Activated T-helper 1 cell treated with anti-CD3 and anti-CD28 coated beads, Interleukin-12 subunit alpha, Interleukin-12 subunit beta, Interleukin-2, Interleukin-4 antibody, amounts not matched to agents 30 ng/mL and 10 ng/mL and 1 ng/mL, durations not matched to agents 14 hours and 24 hours and 36 hours (primary cell): ENCODE measurements around the gene KAZN. TPM values are rescaled to one million over a fixed set of nuclear protein-coding genes. Genes with fewer than 3 reads are reported as not detected.
"Not testable (repeated sequence)": the region's sequence is repeated elsewhere in the genome, so short reads cannot be mapped to it uniquely, and the experiment has no call there.

Experiments used
- DNase-seq: peaks from one replicate; pipeline ENCODE4 v3.0.0; 2021; ENCODE audit warnings: low spot score
- H3K27ac Mint-ChIP-seq: one replicate; pipeline ENCODE4 v1.8.0; 2021; ENCODE audit warnings: mild to moderate bottlenecking, mixed read lengths
- H3K27me3 Mint-ChIP-seq: one replicate; pipeline ENCODE4 v1.8.0; 2022; ENCODE audit warnings: mild to moderate bottlenecking, moderate library complexity, mixed read lengths; ENCODE audit not compliant: insufficient read depth
- H3K36me3 Mint-ChIP-seq: one replicate; pipeline ENCODE4 v1.8.0; 2021; ENCODE audit warnings: low read depth, mixed read lengths
- H3K4me1 Mint-ChIP-seq: one replicate; pipeline ENCODE4 v1.8.0; 2021; ENCODE audit warnings: low read depth, mixed read lengths
- H3K4me3 Mint-ChIP-seq: one replicate; pipeline ENCODE4 v1.8.0; 2021; ENCODE audit warnings: mild to moderate bottlenecking, moderate library complexity, mixed read lengths
- H3K9me3 Mint-ChIP-seq: one replicate; pipeline ENCODE4 v1.8.0; 2021; ENCODE audit warnings: mixed read lengths
- intact Hi-C: fragments of 100-400 bp; cut with micrococcal nuclease; formaldehyde crosslinking; loops from one replicate; pipeline ENCODE4 v1.15.1; 2024
- total RNA-seq: library from RNA; stranded (reverse); gene quantifications from 2 replicates; pipeline ENCODE4 v1.2.3, GENCODE V29; 2022

Gene KAZN
- total RNA-seq, 1 donor from 2014 or later: 0.54 TPM

DNA sequence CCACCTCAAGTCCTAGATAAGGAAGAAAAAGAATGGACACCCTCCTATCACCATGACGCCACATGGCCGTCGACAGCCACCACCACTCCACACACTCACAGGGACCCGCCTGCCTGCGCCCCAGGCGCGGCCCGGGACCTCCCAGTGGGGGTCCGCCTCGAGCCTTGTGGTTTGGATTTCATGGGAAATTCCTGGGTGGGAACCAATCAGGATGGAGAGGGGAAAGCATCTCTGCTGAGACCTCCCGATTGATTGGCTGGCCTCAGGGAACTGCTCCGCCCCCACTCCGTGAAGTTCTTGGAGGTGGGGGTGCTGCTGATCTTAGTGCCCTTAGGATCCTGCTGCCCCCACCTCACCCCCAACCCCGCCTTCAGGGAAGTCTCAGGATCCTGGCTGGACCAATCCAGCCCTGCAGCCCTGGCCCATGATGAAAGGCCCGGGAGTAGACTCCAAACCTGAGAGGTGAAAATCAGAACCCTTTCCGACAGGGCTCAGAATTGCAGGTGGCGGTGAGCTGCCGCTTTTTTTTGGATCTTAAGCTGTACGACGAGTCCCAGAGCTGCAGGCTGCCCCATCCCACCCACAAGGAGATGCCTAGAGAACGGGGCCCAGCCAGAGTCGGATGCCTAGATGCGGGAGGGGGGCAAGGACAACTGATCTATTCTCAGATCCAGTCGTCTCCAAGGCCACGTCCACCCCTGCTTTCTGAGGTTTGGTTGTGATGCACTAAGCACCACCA, 526.0 kb downstream of the KAZN start:
- Mint-ChIP-seq H3K4me1 (no peaks in the 10 kb centered on the region), H3K9me3 (no peaks in the 10 kb centered on the region), H3K27ac (no peak overlapping the region), H3K36me3 (no peaks in the 10 kb centered on the region), H3K4me3 (no peak overlapping the region), H3K27me3 (peaks cover 2% of the 10 kb centered on the region)
- intact Hi-C loops: loop anchor here (5.0 kb wide), 2 partner anchors 88 to 308 kb away; no protein-coding TSS in a partner anchor
- DNase-seq: no peak

DNA sequence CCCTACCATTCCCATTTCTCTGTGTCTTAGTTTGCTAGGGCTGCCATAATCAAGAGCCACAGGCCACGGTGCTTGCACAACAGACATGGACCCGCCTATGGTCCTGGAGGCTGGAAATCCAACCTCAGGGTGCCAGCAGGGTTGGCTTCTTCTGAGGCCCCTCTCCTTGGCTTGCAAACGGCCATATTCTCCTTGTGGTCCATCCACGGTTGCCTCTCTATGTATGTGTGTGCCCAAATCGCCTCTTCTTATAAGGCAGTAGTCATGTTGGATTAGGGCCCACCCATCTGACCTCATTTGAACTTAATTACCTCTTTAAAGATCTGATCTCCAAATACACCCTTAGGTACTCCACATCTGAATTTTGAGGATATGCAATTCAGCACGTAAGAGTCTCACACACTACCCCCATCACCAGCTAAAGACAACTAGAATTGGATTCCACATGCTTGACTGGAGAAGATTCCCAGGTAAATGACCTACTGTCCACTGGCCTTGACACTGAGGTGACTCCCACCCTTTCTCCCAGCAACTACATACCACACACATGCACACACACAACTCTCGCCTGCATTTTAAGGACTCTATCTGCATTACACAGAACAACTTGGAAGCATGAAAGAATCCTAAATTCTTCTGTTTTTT, 526.7 kb downstream of the KAZN start:
- DNase-seq: no peak
- H3K36me3 Mint-ChIP-seq: no peaks in the 10 kb centered on the region
- H3K27ac Mint-ChIP-seq: no peak overlapping the region
- H3K27me3 Mint-ChIP-seq: peaks cover 1% of the 10 kb centered on the region
- no peak overlapping the region for H3K4me3 Mint-ChIP-seq
- no peaks in the 10 kb centered on the region for H3K4me1 Mint-ChIP-seq
- no peaks in the 10 kb centered on the region for H3K9me3 Mint-ChIP-seq
- intact Hi-C loops: loop anchor here (5.0 kb wide), 2 partner anchors 87 to 307 kb away; no protein-coding TSS in a partner anchor

DNA sequence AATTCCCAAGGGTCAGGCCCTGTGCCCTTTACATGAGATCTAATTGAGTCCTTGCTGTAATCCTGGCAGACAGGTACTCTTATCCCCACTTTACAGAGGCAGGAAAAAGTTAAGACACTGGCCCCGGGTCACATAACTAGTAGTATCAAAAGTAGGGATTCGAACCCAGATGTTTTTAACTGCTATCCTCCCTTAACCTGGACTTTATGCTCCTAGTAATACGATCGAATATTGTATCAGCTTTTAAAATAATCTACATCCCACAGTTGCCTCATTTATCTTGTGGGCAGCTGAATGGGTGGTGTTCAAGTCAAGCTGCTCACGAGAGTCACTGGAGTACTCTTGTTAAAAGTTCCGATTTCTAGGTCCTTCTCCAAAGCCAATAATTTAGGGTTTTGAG, 529.6 kb downstream of the KAZN start:
- intact Hi-C loops: loop anchor here (1.0 to 5.0 kb wide), 5 partner anchors 25 to 304 kb away; partner anchors contain the start of gene TMEM51
- no peak for DNase-seq
- H3K4me1 Mint-ChIP-seq: no peaks in the 10 kb centered on the region
- no peaks in the 10 kb centered on the region for H3K9me3 Mint-ChIP-seq
- H3K27ac Mint-ChIP-seq: no peak overlapping the region
- H3K4me3 Mint-ChIP-seq: no peak overlapping the region
- H3K36me3 Mint-ChIP-seq: no peaks in the 10 kb centered on the region
- peaks cover 4% of the 10 kb centered on the region for H3K27me3 Mint-ChIP-seq

DNA sequence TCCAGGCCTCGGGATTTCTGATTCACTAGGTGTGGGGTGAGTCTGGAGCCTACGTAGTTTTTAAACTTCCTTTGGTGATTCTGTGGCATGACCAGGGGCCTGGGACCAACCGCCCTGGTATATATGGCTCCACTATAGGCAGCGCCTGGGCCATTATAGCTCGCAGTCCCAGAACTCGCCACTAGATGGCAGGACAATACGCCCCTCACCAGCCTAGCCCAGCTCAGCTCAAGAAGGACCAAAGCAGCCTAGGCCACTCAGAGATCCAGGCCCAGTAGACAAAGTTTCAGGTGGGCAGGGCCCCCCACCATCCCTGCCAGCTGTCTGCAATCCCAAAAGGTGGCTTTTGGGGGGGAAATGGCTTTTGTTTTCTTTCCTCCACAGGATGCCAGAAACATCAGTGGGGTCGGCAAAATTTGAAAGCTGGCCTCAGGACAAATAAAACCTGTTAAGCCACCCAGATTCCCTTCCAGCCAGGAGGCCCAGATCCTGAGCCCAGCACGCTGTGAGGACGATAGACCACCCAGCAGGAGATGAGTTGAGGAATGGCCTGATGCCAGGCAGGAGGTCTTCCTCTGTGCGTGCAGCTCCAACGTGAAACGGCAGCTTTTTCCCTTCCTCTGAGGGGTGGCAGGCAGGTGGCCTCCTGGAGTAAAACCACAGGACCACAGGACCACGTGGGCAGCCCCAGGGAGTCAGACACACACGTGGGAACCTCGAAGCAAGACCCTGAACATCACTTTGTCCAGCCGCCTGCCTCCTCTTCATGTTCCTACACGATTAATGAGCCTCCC, 530.2 kb downstream of the KAZN start:
- Mint-ChIP-seq H3K9me3 (no peaks in the 10 kb centered on the region), H3K27ac (no peak overlapping the region), H3K4me3 (no peak overlapping the region), H3K36me3 (no peaks in the 10 kb centered on the region), H3K27me3 (peaks cover 8% of the 10 kb centered on the region), H3K4me1 (no peaks in the 10 kb centered on the region)
- DNase-seq: peak; percentile 62
- intact Hi-C loops: loop anchor here (1.0 to 5.0 kb wide), 5 partner anchors 24 to 304 kb away; partner anchors contain the start of gene TMEM51

DNA sequence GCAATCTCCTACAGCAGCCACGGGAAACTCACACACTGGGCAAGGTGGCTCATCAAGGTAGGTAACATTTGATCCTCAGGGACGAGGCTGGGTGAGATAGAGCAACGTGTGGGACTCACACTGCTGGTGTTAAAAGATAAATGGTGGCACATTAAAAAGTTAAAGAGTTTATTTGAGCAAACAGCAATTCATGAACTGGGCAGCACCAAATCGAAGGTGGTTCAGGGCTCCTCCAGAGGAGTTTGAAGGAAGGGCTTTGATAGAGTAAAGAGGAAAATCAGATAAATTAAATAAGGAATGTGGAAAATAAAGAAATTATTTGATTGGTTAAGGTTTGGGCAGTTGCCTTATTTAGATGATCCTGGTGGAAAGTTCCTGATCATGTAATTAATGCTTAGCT, 531.5 kb downstream of the KAZN start:
- intact Hi-C loops: loop anchor here (2.0 to 5.0 kb wide), 3 partner anchors 23 to 302 kb away; partner anchors contain the start of gene TMEM51

DNA sequence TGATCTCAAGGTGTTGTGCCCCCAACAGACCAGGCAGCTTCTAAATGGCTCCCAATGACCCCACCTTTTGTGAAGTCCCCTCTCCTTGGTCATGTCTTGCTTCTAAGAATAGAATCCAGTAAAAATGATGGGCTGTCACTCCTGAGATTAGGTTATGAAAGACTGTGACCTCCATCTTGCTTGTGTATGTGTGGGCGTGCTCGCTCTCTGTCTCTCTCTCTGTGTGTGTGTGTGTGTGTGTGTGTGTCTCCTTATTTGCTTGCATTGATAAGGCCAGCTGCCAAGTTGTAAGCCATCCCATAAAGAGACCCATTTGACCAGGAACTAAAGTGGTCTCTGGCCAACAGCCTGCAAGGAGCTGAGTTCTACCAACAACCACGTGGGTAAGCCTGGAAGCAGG, 532.1 kb downstream of the KAZN start:
- no peaks in the 10 kb centered on the region for H3K36me3 Mint-ChIP-seq
- no peaks in the 10 kb centered on the region for H3K9me3 Mint-ChIP-seq
- DNase-seq: no peak
- H3K4me3 Mint-ChIP-seq: no peak overlapping the region
- H3K4me1 Mint-ChIP-seq: no peaks in the 10 kb centered on the region
- intact Hi-C loops: no loop called here
- H3K27me3 Mint-ChIP-seq: peaks cover 20% of the 10 kb centered on the region
- H3K27ac Mint-ChIP-seq: no peak overlapping the region

More for the DNA sequence above, 531.5 kb downstream of the KAZN start:
- H3K4me3 Mint-ChIP-seq: no peak overlapping the region
- H3K36me3 Mint-ChIP-seq: no peaks in the 10 kb centered on the region
- H3K9me3 Mint-ChIP-seq: no peaks in the 10 kb centered on the region
- no peak overlapping the region for H3K27ac Mint-ChIP-seq
- no peaks in the 10 kb centered on the region for H3K4me1 Mint-ChIP-seq
- H3K27me3 Mint-ChIP-seq: peaks cover 17% of the 10 kb centered on the region
- DNase-seq: no peak

DNA sequence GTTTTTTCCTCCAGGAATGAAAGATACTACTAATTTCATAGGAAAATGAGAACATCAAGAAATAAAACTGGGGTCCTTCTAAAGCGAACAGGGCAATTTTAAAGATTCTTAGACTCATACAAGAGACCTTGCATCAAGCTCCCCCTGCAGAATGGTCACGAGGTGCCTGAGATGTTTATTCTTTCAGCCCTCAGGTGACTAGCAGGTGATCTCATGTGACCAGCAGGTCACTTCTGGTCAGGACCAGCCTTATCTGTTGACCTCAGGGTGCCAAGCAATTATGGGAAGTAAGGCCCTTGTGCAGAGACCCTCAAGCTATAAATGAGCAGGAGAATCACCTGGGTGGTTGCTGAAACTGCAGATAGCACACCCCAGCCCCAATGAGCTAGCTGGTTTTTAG, 534.5 kb downstream of the KAZN start:
- Mint-ChIP-seq H3K4me3 (no peak overlapping the region), H3K4me1 (peaks cover 3% of the 10 kb centered on the region), H3K36me3 (no peaks in the 10 kb centered on the region), H3K27ac (no peak overlapping the region), H3K9me3 (no peaks in the 10 kb centered on the region), H3K27me3 (peaks cover 33% of the 10 kb centered on the region)
- intact Hi-C loops: no loop called here
- DNase-seq: no peak

DNA sequence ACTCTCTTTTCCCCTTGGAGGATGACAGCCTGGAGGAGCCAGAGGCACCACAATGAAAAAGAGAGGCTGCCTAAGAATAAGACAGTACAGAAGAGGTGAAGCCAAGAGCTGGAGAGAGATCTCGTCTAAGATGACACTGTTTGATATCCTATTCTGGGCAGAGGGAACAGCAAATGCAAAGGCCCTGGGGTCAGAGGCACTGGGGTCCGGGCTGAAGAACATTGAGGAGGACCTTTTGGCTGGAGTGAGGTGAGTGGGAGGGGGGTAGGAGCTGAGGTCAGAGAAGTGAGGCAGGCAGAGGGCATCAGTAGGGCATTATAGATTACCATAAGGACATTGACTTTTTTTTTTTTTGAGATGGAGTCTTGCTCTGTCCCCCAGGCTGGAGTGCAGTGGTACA, 535.8 kb downstream of the KAZN start:
- Mint-ChIP-seq H3K27me3 (peaks cover 36% of the 10 kb centered on the region), H3K36me3 (no peaks in the 10 kb centered on the region), H3K4me3 (no peak overlapping the region), H3K27ac (no peak overlapping the region), H3K9me3 (no peaks in the 10 kb centered on the region), H3K4me1 (peaks cover 7% of the 10 kb centered on the region)
- DNase-seq: no peak
- intact Hi-C loops: no loop called here

DNA sequence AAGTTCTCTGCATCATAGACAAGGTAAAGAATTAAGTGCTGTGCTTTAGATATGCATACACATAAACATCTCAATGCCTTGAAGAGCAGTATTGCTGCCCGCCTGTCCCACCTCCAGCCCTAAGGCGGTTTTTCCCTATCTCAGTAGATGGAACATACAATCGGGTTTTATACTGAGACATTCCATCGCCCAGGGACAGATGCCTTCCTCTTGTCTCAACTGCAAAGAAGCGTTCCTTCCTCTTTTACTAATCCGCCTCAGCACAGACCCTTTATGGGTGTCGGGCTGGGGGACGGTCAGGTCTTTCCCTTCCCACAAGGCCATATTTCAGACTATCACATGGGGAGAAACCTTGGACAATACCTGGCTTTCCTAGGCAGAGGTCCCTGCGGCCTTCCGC, 537.1 kb downstream of the KAZN start:
- H3K27ac Mint-ChIP-seq, H3K36me3 Mint-ChIP-seq, intact Hi-C loops, H3K9me3 Mint-ChIP-seq, H3K4me1 Mint-ChIP-seq, H3K4me3 Mint-ChIP-seq, DNase-seq: not testable (repeated sequence)
- H3K27me3 Mint-ChIP-seq: peaks cover 39% of the 10 kb centered on the region

DNA sequence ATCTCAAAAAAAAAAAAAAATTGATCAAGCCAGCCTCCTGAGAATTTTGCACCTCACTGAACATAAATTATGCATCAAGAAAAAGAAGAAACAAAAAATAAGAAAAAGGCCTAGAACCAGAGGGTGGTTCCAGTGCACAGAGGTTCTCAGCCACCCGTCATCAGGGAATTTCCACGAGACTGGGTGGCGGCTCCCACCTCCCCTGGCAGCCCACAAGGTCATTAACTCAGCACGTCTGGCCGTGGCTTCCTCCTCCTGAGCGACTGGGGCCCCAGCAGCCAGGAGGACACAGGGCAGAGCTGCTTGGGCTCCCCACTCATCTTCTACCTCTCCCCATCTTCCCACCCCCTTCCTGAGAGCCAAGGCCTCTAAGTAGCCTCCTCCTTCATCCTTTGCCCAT, 539.3 kb downstream of the KAZN start:
- Mint-ChIP-seq H3K36me3 (no peaks in the 10 kb centered on the region), H3K9me3 (no peaks in the 10 kb centered on the region), H3K4me1 (peaks cover 7% of the 10 kb centered on the region), H3K27me3 (peaks cover 46% of the 10 kb centered on the region), H3K27ac (no peak overlapping the region), H3K4me3 (no peak overlapping the region)
- intact Hi-C loops: no loop called here
- DNase-seq: no peak

DNA sequence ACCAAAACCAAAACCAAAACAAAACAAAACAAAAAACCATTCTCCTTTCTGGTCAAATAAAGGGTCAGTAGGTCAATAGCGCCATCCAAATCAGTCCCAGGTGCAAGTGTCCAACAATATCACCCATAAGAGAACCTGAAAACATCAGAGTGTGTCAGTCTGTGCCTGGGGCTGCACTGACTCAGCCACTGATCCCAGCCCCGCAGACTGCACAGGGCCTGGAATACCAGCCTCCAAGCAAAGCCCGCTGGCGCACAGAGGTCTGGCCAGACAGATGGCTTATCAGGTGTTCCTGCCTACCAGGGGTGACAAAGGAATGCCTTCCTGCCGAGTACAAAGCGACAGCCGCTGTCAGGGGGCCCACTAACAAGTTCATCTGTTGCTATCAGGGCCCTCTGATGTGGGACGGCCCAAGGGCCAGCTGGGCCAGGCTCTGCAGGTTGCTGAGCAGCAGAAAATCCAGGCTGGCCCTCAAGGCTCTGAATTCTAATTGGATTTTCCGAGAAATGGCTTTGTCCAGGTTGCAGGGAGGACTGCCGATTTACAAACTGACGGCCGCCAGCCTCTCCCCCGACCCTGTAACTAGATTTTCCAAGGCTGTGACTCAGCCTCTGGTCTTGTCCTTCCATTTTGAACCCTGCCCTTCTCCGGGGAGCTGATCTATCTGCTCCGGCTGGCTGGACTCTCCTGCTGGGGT, 541.3 kb downstream of the KAZN start:
- Mint-ChIP-seq H3K27ac (no peak overlapping the region), H3K27me3 (peaks cover 49% of the 10 kb centered on the region), H3K36me3 (no peaks in the 10 kb centered on the region), H3K9me3 (no peaks in the 10 kb centered on the region), H3K4me3 (no peak overlapping the region), H3K4me1 (peaks cover 7% of the 10 kb centered on the region)
- DNase-seq: no peak
- intact Hi-C loops: no loop called here

DNA sequence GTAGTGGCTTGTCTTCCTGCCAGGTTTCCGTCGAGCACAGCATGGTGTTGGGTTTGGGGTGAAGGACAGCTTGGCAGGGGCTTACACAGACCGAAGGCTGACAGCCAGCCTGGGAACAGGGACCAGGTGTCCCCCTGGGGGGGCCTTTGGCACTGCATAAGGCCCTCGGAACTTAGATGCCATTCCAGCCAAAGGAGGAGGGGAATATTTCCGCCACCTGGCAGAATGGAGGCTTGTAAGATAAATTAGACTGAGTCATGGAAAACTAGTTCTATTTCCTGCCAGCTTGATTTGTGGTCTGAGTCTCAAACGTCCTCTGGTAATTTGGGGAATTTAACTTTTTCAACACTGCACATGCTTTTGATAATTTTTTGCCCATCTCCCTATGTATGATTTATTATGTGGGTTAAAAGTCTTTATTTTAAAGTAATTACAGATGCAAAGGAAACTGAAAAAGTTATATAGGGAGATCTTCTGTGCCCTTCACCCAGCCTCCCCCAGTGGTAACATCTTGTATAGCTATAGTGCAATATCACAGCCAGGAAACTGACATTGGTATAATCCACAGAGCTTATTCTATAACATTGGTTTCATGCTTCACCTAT, 543.6 kb downstream of the KAZN start:
- Mint-ChIP-seq H3K27ac (no peak overlapping the region), H3K36me3 (no peaks in the 10 kb centered on the region), H3K4me1 (peaks cover 7% of the 10 kb centered on the region), H3K4me3 (no peak overlapping the region), H3K9me3 (no peaks in the 10 kb centered on the region), H3K27me3 (peaks cover 44% of the 10 kb centered on the region)
- no peak for DNase-seq
- intact Hi-C loops: no loop called here
